ENCODE measurements around the gene SLC2A9.

SLC2A9 gene

GRCh38 chr4:10006601-10007435, 14.5 kb downstream of the SLC2A9 start:
- no peaks in the 10 kb centered on the region for H3K36me3 ChIP-seq (ENCODE audit: insufficient read depth, low read length)
- peaks cover 12% of the 10 kb centered on the region for H3K4me1 ChIP-seq (ENCODE audit: insufficient read depth, low read length)
- H3K9ac ChIP-seq (ENCODE audit: low read depth, low read length) = no peak overlapping the region
- H3K9me3 ChIP-seq (ENCODE audit: control insufficient read depth, insufficient read depth, low read length) = no peaks in the 10 kb centered on the region; the same call in 1 of the 2 replicates

GRCh38 chr4:10006231-10006600, 15.1 kb downstream of the SLC2A9 start:
- no peaks in the 10 kb centered on the region for H3K36me3 ChIP-seq (ENCODE audit: insufficient read depth, low read length)
- peaks cover 12% of the 10 kb centered on the region for H3K4me1 ChIP-seq (ENCODE audit: insufficient read depth, low read length)
- no peaks in the 10 kb centered on the region; the same call in 1 of the 2 replicates for H3K9me3 ChIP-seq (ENCODE audit: control insufficient read depth, insufficient read depth, low read length)
- no peak overlapping the region for H3K9ac ChIP-seq (ENCODE audit: low read depth, low read length)

- Histone ChIP-seq H3K36me3 (ENCODE audit: insufficient read depth, low read length) (no peaks in the 10 kb centered on the region), H3K4me1 (ENCODE audit: insufficient read depth, low read length) (peaks cover 12% of the 10 kb centered on the region), H3K9me3 (ENCODE audit: control insufficient read depth, insufficient read depth, low read length) (no peaks in the 10 kb centered on the region; the same call in 1 of the 2 replicates), H3K9ac (ENCODE audit: low read depth, low read length) (no peak overlapping the region)
Measured at GRCh38 chr4:10005632-10006031, 15.7 kb downstream of the SLC2A9 start.

GRCh38 chr4:10003666-10004065, 17.6 kb downstream of the SLC2A9 start:
- Histone ChIP-seq H3K9ac (ENCODE audit: low read depth, low read length) (no peak overlapping the region), H3K4me1 (ENCODE audit: insufficient read depth, low read length) (peaks cover 12% of the 10 kb centered on the region), H3K36me3 (ENCODE audit: insufficient read depth, low read length) (no peaks in the 10 kb centered on the region), H3K9me3 (ENCODE audit: control insufficient read depth, insufficient read depth, low read length) (no peaks in the 10 kb centered on the region; the same call in 1 of the 2 replicates)

GRCh38 chr4:10002278-10002677, 19.0 kb downstream of the SLC2A9 start:
- Histone ChIP-seq H3K9me3 (ENCODE audit: control insufficient read depth, insufficient read depth, low read length) (no peaks in the 10 kb centered on the region; the same call in 1 of the 2 replicates), H3K4me1 (ENCODE audit: insufficient read depth, low read length) (peaks cover 9% of the 10 kb centered on the region), H3K9ac (ENCODE audit: low read depth, low read length) (no peak overlapping the region), H3K36me3 (ENCODE audit: insufficient read depth, low read length) (no peaks in the 10 kb centered on the region)

- Histone ChIP-seq H3K9ac (ENCODE audit: low read depth, low read length) (no peak overlapping the region), H3K4me1 (ENCODE audit: insufficient read depth, low read length) (peaks cover 4% of the 10 kb centered on the region), H3K36me3 (ENCODE audit: insufficient read depth, low read length) (no peaks in the 10 kb centered on the region)
Measured at GRCh38 chr4:10001757-10002156, 19.5 kb downstream of the SLC2A9 start.

GRCh38 chr4:9999956-10000561, 21.2 kb downstream of the SLC2A9 start:
- Histone ChIP-seq H3K9ac (ENCODE audit: low read depth, low read length) (no peak overlapping the region), H3K9me3 (ENCODE audit: control insufficient read depth, insufficient read depth, low read length) (no peaks in the 10 kb centered on the region; the same call in 1 of the 2 replicates), H3K4me1 (ENCODE audit: insufficient read depth, low read length) (no peaks in the 10 kb centered on the region), H3K36me3 (ENCODE audit: insufficient read depth, low read length) (no peaks in the 10 kb centered on the region)

More at GRCh38 chr4:10001757-10002156, 19.5 kb downstream of the SLC2A9 start:
- H3K9me3 ChIP-seq (ENCODE audit: control insufficient read depth, insufficient read depth, low read length) = no peaks in the 10 kb centered on the region; the same call in 1 of the 2 replicates

GRCh38 chr4:9997886-9998285, 23.4 kb downstream of the SLC2A9 start:
- H3K36me3 ChIP-seq (ENCODE audit: insufficient read depth, low read length) = no peaks in the 10 kb centered on the region
- H3K4me1 ChIP-seq (ENCODE audit: insufficient read depth, low read length) = no peaks in the 10 kb centered on the region
- H3K9ac ChIP-seq (ENCODE audit: low read depth, low read length) = no peak overlapping the region
- no peaks in the 10 kb centered on the region for H3K9me3 ChIP-seq (ENCODE audit: control insufficient read depth, insufficient read depth, low read length)

GRCh38 chr4:9996319-9997110, 24.8 kb downstream of the SLC2A9 start:
- no peaks in the 10 kb centered on the region for H3K4me1 ChIP-seq (ENCODE audit: insufficient read depth, low read length)
- H3K9ac ChIP-seq (ENCODE audit: low read depth, low read length) = no peak overlapping the region
- H3K9me3 ChIP-seq (ENCODE audit: control insufficient read depth, insufficient read depth, low read length) = no peaks in the 10 kb centered on the region
- H3K36me3 ChIP-seq (ENCODE audit: insufficient read depth, low read length) = no peaks in the 10 kb centered on the region

- Histone ChIP-seq H3K9ac (ENCODE audit: low read depth, low read length) (no peak overlapping the region), H3K36me3 (ENCODE audit: insufficient read depth, low read length) (no peaks in the 10 kb centered on the region), H3K9me3 (ENCODE audit: control insufficient read depth, insufficient read depth, low read length) (no peaks in the 10 kb centered on the region), H3K4me1 (ENCODE audit: insufficient read depth, low read length) (no peaks in the 10 kb centered on the region)
Measured at GRCh38 chr4:9994246-9994847, 26.9 kb downstream of the SLC2A9 start.

- Histone ChIP-seq H3K4me1 (ENCODE audit: insufficient read depth, low read length) (no peaks in the 10 kb centered on the region), H3K36me3 (ENCODE audit: insufficient read depth, low read length) (no peaks in the 10 kb centered on the region), H3K9me3 (ENCODE audit: control insufficient read depth, insufficient read depth, low read length) (no peaks in the 10 kb centered on the region), H3K9ac (ENCODE audit: low read depth, low read length) (no peak overlapping the region)
Measured at GRCh38 chr4:9989918-9990635, 31.2 kb downstream of the SLC2A9 start.

GRCh38 chr4:9988933-9989332, 32.4 kb downstream of the SLC2A9 start:
- H3K36me3 ChIP-seq (ENCODE audit: insufficient read depth, low read length) = no peaks in the 10 kb centered on the region
- H3K9me3 ChIP-seq (ENCODE audit: control insufficient read depth, insufficient read depth, low read length) = no peaks in the 10 kb centered on the region
- H3K9ac ChIP-seq (ENCODE audit: low read depth, low read length) = no peak overlapping the region
- H3K4me1 ChIP-seq (ENCODE audit: insufficient read depth, low read length) = no peaks in the 10 kb centered on the region

GRCh38 chr4:9988363-9988749, 32.9 kb downstream of the SLC2A9 start:
- no peaks in the 10 kb centered on the region for H3K4me1 ChIP-seq (ENCODE audit: insufficient read depth, low read length)
- H3K36me3 ChIP-seq (ENCODE audit: insufficient read depth, low read length) = no peaks in the 10 kb centered on the region
- H3K9ac ChIP-seq (ENCODE audit: low read depth, low read length) = no peak overlapping the region
- no peaks in the 10 kb centered on the region for H3K9me3 ChIP-seq (ENCODE audit: control insufficient read depth, insufficient read depth, low read length)
